GM21529 (cell line): ENCODE results near the gene IL15.
"Not testable (repeated sequence)": the region's sequence is repeated elsewhere in the genome, so short reads cannot be mapped to it uniquely, and the experiment has no call there.

Experiments
- ATAC-seq: cut with Tn5 transposase; IDR thresholded peaks from one replicate; pipeline ENCODE4 v1.9.1; 2021; ENCODE audit not compliant: unreplicated experiment

IL15 gene

GRCh38 chr4:141692081-141692480, 55.7 kb downstream of the IL15 start:
- ATAC-seq = no peak

- no peak for ATAC-seq
Observed at GRCh38 chr4:141697116-141697515, 60.7 kb downstream of the IL15 start.

- no peak for ATAC-seq
Observed at GRCh38 chr4:141702472-141703182, 66.2 kb downstream of the IL15 start.

- ATAC-seq = no peak
Observed at GRCh38 chr4:141703497-141703896, 67.1 kb downstream of the IL15 start.

GRCh38 chr4:141705048-141705746, 68.8 kb downstream of the IL15 start:
- ATAC-seq = peak; percentile 75

- peak; percentile 62 for ATAC-seq
Observed at GRCh38 chr4:141705747-141706377, 69.5 kb downstream of the IL15 start.

- ATAC-seq = no peak
Observed at GRCh38 chr4:141706445-141706844, 70.1 kb downstream of the IL15 start.

GRCh38 chr4:141711211-141711610, 74.8 kb downstream of the IL15 start:
- ATAC-seq = no peak

- no peak for ATAC-seq
Observed at GRCh38 chr4:141713185-141713584, 76.8 kb downstream of the IL15 start.

- no peak for ATAC-seq
Observed at GRCh38 chr4:141713771-141714445, 77.5 kb downstream of the IL15 start.

GRCh38 chr4:141719585-141719984, 83.2 kb downstream of the IL15 start:
- ATAC-seq = no peak

GRCh38 chr4:141721174-141721573, 84.8 kb downstream of the IL15 start:
- no peak for ATAC-seq

- no peak for ATAC-seq
Observed at GRCh38 chr4:141724646-141725045, 88.3 kb downstream of the IL15 start.

GRCh38 chr4:141727420-141727819, 91.0 kb downstream of the IL15 start:
- ATAC-seq = no peak

- ATAC-seq = peak; percentile 68
Observed at GRCh38 chr4:141730805-141731204, 94.4 kb downstream of the IL15 start.

- no peak for ATAC-seq
Observed at GRCh38 chr4:141731481-141731880, 95.1 kb downstream of the IL15 start.

GRCh38 chr4:141739636-141740035, 103.3 kb downstream of the IL15 start:
- ATAC-seq = no peak

- no peak for ATAC-seq
Observed at GRCh38 chr4:141746026-141746425, 109.6 kb downstream of the IL15 start.

GRCh38 chr4:141751806-141752205, 115.4 kb downstream of the IL15 start:
- not testable (repeated sequence) for ATAC-seq

- ATAC-seq = no peak
Observed at GRCh38 chr4:141757287-141757686, 120.9 kb downstream of the IL15 start.

- ATAC-seq = no peak
Observed at GRCh38 chr4:141759796-141760425, 123.5 kb downstream of the IL15 start.
